ENCODE data around the gene FNDC5. TPM values are rescaled to one million over a fixed set of nuclear protein-coding genes. Genes with fewer than 3 reads are reported as not detected.

The FNDC5 gene
- total and polyA plus RNA-seq, 9 of the 15 experiments (the other 6 are each of a cell fraction or from before 2014, with no cell fraction given) = 0.06 to 2.1 (median 0.22) TPM

- Histone ChIP-seq H3K4me3 (no peak overlapping the region), H3K27me3 (ENCODE audit: control insufficient read depth in 2 of 2, insufficient read depth in 2 of 2, low read length in 2 of 2) (peaks cover 21 to 51% of the 10 kb centered on the region in 2 experiments), H3K36me3 (ENCODE audit: control insufficient read depth, insufficient read depth, low read length) (no peaks in the 10 kb centered on the region), H3K9me1 (ENCODE audit: control insufficient read depth, insufficient read depth, low read length) (no peaks in the 10 kb centered on the region), H3K9ac (ENCODE audit: insufficient read depth in 1 of 2, low read depth in 2 of 2, low read length in 2 of 2) (no peak overlapping the region), H4K20me1 (replicated peaks; ENCODE audit: control insufficient read depth, insufficient read depth, low read length) (peaks cover 38% of the 10 kb centered on the region), H3K9me3 (replicated peaks; ENCODE audit: control insufficient read depth, insufficient read depth, low read depth, low read length) (no peaks in the 10 kb centered on the region), H3K4me2 (ENCODE audit: insufficient read depth, low read length) (no peak overlapping the region), H2AFZ (ENCODE audit: low read depth, low read length) (no peak overlapping the region), H3K27ac (ENCODE audit: extremely low read depth, low read depth, low read length) (no peak overlapping the region), H3K4me1 (replicated peaks in 1 of 2; ENCODE audit: control insufficient read depth in 2 of 2, insufficient read depth in 2 of 2, low read length in 2 of 2) (peaks cover 2 to 24% of the 10 kb centered on the region in 2 experiments; a peak in 4 of 5 replicates), H3K79me2 (ENCODE audit: control insufficient read depth, insufficient read depth, low read length) (no peaks in the 10 kb centered on the region)
- ChIA-PET CTCF (ENCODE audit: low intra/inter-chr PET ratio) (no interaction called here), POLR2A (interaction anchor here (0.6 to 1.4 kb wide), 3 partner anchors 11 to 174 kb away, joined by 3 read pairs; no protein-coding TSS in a partner anchor)
- no peak for FAIRE-seq
- in situ Hi-C loops (cut with MboI) = loop anchor here (25.0 kb wide), 1 partner anchor 731 kb away; no protein-coding TSS in a partner anchor
- no peak for DNase-seq (ENCODE audit: extremely low read depth in 1 of 4, low spot score in 3 of 4)
- ATAC-seq = no peak
- BruUV-seq (replicated peaks) = no TSS peak
- WGBS (ENCODE audit: insufficient coverage, low coverage, missing lambda C conversion rate) = 7% methylated on average over 5 of the region's 5 CpGs
- intact Hi-C loops (cut with micrococcal nuclease) = no loop called here
- TF ChIP-seq RB1 (IDR thresholded peaks at IDR 0.05; ENCODE audit: low read depth) (no peak), IRF9 (tag; IDR thresholded peaks at IDR 0.05) (no peak), ETV5 (CRISPR knock-in tag; IDR thresholded peaks at IDR 0.05; ENCODE audit: low read depth) (no peak), HBP1 (CRISPR knock-in tag; IDR thresholded peaks at IDR 0.05) (no peak), RBM17 (IDR thresholded peaks at IDR 0.05; ENCODE audit: borderline replicate concordance, low read depth, low read length) (no peak), SMARCC2 (IDR thresholded peaks at IDR 0.05; ENCODE audit: low read depth) (no peak), RNF2 (IDR thresholded peaks at IDR 0.05) (no peak), ATF3 (IDR thresholded peaks at IDR 0.05) (no peak), ATF3 (CRISPR knock-in tag; conservative IDR thresholded peaks at IDR 0.05) (no peak), SIN3B (IDR thresholded peaks at IDR 0.05; ENCODE audit: low read depth) (no peak), GABPB1 (CRISPR knock-in tag; IDR thresholded peaks at IDR 0.05) (no peak), SMARCE1 (IDR thresholded peaks at IDR 0.05) (no peak), ID3 (CRISPR knock-in tag; IDR thresholded peaks at IDR 0.05) (no peak), ID3 (tag; IDR thresholded peaks at IDR 0.05) (no peak), GTF2F1 (IDR thresholded peaks at IDR 0.05; ENCODE audit: low read depth, low read length) (no peak), TRIM24 (IDR thresholded peaks at IDR 0.05) (no peak), ZBTB12 (CRISPR knock-in tag; IDR thresholded peaks at IDR 0.05) (no peak)
Observed at GRCh38 chr1:32881291-32881690, 10.6 kb upstream of the FNDC5 start.

Measured in K562 (cell line).